ENCODE data around the gene VWA3B.

The VWA3B gene

DNA sequence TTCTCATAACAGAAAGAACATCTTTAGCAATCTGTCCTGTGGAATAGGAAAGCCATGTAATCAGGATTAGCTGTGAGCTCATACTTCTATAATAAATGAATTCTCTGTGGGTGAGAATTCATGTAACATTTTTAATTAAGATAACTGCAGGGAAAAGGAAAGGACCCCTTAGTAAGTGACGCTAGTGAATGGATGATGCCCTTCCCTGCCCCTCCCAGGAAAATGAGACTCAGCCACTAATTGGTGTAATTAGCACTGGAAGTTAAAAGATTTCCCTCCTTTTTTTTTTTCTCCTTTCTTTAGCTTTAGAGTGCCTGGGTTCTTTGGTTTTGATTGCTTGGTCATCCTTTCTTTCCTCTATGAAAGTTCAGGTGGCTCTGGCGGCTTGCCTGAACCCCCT lies 90.3 kb downstream of the VWA3B start:
- no peak for DNase-seq (ENCODE audit: low spot score)

DNA sequence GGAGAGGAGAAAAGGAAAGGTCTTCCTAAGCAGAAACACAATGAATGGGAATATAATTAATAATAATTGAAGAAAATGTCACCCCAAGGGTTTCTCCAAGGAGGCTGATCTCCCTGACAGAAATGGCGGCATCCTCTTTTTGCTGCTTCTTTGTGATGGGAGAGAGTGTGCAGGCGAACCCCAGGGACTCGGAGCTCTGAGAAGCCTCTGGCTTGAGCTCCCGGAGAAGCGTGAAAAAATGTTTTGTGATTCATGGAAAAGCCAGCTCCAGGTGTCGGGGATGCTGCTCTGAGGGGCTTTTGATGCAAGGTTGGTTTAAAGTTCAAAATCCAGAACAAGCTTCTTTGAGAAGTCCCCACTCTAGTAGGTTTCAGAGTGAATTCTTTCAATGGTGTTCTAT lies 91.0 kb downstream of the VWA3B start:
- no peak for DNase-seq (ENCODE audit: low spot score)

GRCh38 chr2:98180456-98180855 lies 93.5 kb downstream of the VWA3B start:
- no peak for DNase-seq (ENCODE audit: low spot score)

DNA sequence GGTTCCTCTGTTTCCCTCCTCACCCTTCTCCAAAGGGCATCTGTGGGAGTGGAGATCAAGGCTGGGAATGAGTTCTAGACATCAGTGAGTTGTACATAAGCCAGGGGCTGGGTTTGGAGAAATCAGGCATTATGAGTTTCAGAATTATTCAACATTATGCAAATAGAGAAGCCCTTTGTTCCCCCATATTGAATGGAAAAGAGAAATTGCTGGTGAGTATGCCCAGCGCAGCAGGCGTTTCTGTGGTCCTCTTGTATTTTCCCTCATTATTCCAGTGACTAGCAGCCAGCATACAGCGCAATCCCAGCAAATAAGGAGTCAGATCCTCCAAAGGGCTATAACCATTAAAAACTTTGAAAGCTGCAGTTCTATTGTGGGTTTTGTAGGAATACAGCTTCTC lies 94.4 kb downstream of the VWA3B start:
- no peak for DNase-seq (ENCODE audit: low spot score)

DNA sequence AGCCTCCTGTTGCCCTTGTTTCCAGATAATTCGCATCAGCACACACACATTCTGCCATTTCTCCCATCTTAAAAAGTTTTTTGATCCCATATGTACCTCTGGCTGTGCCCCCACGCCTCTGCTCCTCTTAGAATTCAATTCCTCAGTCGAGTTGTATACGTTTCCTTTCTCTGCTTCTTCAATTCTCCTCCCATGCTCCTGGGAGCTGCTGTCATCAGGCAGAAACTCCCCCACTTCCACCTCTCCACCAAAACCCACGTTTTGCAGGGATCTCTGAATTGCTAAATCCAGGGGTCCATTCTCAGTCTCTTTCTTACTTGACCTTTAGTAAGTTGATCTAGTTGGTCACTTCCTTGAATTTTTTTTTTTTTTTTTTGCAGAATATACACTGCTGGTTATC lies 98.8 kb downstream of the VWA3B start:
- no peak for DNase-seq (ENCODE audit: low spot score)

GRCh38 chr2:98187194-98187593 lies 100.2 kb downstream of the VWA3B start:
- no peak for DNase-seq (ENCODE audit: low spot score)

GRCh38 chr2:98188351-98189046 lies 101.5 kb downstream of the VWA3B start:
- DNase-seq (ENCODE audit: low spot score), result no peak

DNA sequence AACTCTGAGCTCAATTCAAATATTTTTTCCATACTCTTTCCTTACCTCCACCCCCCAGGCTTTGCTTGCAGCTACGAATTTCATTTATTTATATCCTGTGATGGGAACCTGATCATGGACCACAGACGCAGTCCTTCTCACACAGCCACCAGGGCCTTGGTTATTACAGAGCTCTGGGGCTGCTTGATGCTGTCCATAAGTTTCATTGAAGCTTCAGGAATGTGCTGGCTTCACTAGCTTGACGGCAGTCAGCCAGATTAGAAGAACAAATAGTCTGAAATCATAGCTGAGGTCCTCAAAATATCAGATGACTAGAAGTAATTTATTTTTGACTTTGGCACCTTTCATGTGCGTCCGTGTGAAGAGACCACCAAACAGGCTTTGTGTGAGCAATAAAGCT lies 104.9 kb downstream of the VWA3B start:
- DNase-seq (ENCODE audit: low spot score), result no peak

- no peak for DNase-seq (ENCODE audit: low spot score)
Measured at GRCh38 chr2:98201576-98201975, 114.6 kb downstream of the VWA3B start.

DNA sequence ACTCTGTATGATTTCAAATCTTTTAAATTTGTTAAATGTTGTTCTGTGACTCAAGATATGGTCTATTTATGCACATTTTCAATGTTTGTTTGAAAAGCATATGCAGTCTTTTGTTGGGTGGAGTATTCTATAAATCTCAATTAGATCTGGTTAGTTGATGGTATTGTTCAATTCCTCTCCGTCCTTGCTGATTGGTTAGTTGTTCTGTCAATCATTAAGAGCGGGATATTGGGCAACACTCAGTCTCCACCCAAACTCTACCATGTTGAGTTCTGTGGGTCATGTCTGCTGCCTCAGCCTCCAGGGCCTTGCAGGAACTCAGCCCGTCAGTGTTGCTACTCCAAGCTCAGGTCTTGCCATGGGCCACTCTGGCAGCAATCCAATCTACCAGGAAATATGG lies 118.9 kb downstream of the VWA3B start:
- DNase-seq (ENCODE audit: low spot score), result no peak

DNA sequence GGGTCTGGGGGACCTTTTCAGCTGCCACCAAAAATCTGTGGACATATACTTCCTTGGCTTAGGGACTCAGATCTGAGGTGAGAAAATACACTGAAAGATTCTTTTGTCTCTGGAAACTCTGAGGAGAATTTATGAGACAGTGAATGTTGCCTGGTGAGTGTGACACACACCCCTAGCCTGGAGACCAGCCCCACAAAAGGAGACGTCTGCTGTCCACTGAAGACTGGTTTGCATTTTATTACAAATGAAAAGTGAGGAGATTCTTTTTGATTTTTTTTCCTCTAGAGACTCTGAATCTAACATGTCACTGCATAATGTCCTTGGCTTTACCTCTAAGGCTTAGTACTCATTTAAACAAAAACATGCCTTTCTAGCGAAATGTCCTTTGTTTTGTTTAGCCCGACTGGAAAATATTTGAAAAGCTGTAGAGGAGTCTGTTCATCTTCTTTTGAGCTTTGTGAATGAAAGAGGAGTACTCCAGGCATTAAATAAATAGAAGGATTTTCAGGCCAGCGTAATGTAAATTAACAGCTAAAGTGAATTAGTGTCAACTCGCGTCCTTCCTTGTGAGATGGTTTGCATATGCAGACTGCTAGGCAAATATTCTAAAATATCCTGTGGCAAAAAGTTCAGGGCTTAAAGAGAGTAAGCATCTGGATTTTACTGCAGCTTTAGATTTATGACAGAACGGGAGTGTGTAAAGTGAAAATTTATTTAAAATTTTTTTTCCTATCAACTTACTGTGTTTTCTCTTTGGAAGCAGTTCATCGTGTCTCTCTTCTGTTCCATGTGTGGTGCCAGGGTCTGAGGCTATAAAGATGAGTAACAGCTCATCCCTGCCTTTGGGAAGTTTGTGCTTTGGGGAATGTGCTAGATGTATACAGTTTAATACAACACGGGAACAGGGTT lies 125.4 kb downstream of the VWA3B start:
- no peak for DNase-seq (ENCODE audit: low spot score)

DNA sequence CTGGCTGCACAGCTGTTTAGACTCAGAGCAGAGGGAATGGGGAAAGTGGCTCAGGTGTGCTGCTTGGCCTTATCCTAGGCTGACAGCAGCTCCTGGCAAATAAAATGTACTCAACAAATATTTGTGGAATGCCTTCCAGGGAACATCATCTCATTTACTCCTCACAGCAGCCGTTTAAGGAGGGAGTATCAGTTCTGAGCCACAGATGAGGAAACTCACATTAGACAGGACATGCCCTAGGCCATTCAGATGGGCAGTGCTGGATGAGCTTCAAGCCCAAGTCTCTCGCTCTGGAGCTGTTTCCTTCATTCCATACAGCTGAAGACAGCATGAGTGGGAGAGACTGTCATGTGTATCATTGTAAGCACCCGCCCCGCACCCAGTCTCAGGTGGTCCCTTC lies 129.6 kb downstream of the VWA3B start:
- no peak for DNase-seq (ENCODE audit: low spot score)

DNA sequence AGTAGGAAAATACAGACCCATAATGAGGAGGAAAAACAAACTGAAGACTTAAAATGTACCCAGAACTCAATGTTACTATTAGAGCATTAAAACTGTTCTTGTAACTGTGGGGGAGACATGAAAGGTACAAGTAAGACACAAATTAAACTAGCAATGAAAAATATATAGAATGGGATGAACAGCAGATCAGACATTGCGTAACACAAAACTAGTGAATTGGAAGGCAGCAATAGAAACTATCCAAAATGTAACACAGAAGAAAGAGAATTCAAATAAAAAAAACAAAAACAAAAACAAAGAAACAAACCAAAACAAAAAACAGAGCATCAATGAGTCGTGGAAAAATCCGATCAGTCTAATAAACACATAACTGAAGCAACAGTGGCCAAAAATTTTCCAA lies 132.2 kb downstream of the VWA3B start:
- DNase-seq (ENCODE audit: low spot score), result no peak

GRCh38 chr2:98233941-98234340 lies 147.0 kb downstream of the VWA3B start:
- DNase-seq (ENCODE audit: low spot score), result no peak

- DNase-seq (ENCODE audit: low spot score), result no peak
Measured at GRCh38 chr2:98234776-98235175, 147.8 kb downstream of the VWA3B start.

DNA sequence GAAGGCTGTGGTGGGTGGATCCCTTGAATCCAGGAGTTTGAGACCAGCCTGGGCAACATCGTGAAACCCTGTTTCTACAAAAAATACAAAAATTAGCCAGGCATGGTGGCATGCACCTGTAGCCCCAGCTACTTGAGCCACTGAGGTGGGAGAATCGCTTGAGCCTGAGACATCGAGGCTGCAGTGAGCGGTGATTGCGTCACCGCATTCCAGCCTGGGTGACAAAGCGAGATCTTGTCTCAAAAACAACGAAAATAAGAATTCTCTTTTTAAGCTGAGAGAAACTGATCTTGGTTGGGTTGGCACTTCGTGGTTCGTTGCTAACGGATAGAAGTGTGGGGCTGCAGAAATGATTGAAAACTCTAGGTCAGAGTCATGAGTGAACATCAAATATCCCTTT lies 150.0 kb downstream of the VWA3B start:
- no peak for DNase-seq (ENCODE audit: low spot score)

DNA sequence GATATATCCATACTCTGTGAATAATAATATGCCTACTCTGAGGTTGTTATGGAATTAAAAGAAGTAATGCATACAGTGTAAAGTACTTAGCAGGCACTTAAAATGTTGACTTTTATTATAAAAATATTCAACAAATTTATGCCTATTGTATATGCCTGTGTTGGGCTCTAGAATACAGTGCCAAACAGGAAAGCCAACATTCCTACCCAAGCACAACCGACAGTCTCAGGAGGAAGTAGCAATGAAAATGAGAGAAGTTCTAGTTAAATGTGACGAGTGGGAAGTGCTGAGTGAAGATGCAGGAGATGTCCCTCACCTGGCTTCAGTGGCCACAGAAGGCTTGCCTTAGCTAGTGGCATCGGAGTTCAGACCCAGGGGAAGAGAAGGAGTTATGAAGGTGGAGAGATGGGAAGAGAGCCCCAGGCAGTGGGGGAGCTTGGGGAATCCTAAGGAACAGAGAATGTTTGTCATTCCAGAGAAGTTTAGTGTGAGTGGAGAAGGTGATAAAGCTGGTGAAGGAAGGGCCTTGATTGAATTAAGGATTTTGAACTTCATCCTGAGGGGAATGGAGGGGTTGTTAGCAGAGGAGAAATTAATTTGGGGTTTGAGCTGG lies 153.9 kb downstream of the VWA3B start:
- no peak for DNase-seq (ENCODE audit: low spot score)

DNA sequence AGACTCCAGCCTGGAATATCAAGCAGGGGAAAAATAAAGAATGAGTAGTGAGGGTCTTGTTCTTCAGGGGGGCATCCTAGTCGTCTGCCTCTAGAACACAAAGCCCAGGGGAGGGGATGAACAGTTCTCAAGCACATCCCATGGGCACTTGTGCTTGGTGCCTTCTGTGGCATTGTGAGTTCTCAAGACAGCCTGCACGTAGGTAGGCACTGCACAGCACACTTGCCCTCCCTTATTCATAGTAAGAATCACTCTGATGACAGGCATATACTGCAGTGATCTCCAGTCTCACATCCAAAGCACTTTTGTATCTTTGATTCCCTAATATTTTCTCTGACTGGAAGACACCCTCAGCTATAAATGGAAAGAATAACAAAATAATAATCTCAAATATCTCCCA lies 154.6 kb downstream of the VWA3B start:
- DNase-seq (ENCODE audit: low spot score), result no peak

GRCh38 chr2:98242003-98242402 lies 155.0 kb downstream of the VWA3B start:
- DNase-seq (ENCODE audit: low spot score), result no peak

- no peak for DNase-seq (ENCODE audit: low spot score)
Measured at GRCh38 chr2:98245491-98245890, 158.5 kb downstream of the VWA3B start.

DNA sequence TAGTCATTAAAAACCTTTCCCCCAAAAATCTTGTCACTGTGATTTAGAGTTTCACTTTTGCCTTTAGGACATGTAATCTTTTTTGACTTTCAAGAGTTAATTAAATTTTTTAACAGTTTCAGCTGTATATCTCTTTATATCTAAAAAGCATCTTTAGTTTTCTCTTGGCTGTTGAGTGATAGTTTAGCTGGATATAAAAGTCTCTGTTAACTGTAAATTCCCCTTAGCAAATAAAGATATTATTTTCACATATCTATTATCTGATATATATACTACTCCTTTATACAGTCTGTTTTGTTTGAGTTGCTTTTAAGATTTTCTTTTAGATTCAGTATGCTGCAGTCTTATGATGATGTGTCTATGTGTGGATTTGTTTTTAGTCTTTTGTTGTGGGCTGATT lies 160.4 kb downstream of the VWA3B start:
- no peak for DNase-seq (ENCODE audit: low spot score)

DNA sequence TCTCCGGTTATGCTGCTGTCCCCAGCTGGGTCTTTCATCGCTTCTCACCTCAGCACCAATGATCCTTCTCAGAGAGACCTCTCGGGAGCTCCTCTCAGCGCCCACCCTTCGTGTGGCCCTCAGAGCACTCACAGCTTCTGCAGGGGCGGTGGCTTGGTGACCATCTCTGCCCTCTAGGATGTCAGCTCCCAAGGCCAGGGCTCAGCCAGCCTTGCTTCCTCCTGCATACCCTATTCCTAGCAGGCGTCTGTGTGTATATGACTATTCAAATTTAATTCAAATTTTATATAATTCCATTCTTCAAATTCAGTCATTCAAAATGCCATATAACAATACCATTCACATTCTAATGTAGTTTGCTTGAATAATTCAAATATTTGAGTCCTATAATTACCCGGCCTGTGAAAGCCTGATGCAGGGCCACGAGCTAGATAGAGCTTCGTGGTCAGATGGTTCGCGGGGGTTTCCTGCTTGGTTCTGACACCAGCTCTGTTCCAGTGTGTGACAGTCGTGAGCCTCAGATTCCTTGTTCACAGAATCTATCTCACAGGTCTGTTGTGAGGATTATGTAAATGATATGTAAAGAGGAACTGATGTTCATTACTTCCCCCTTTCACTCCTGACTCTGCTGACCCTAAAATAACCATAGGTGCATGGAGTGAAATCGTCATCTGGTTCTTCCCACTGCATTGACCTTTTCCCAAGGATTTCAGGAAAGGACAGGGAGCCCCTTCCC lies 165.2 kb downstream of the VWA3B start:
- no peak for DNase-seq (ENCODE audit: low spot score)

Data from activated CD4-positive, alpha-beta T cell treated with anti-CD3 and anti-CD28 coated beads, Interleukin-2, Interleukin-4, amounts not matched to agents 100 ng/mL and 50 ng/mL, durations not matched to agents 16 hours and 8 hours (primary cell).